Subcutaneous abdominal adipose tissue (tissue), 5 donors: ENCODE measurements around the gene PRKRA.

Experiments used
- H3K27ac ChIP-seq: one replicate; pipeline ENCODE4 v1.7.0; 2013; ENCODE audit warnings: low read depth, mild to moderate bottlenecking, inconsistent platforms, low read length, moderate library complexity
- H3K27me3 ChIP-seq, 5 donors: one replicate each; pipeline ENCODE4 v1.7.0; 2013; ENCODE audit warnings: low read length in 5 of 5, inconsistent platforms in 1 of 5; ENCODE audit not compliant: control insufficient read depth in 5 of 5, insufficient read depth in 4 of 5
- H3K36me3 ChIP-seq, 5 donors: one replicate each; pipeline ENCODE4 v1.7.0; 2013; ENCODE audit warnings: low read length in 5 of 5; ENCODE audit not compliant: control insufficient read depth in 5 of 5, insufficient read depth in 5 of 5
- H3K4me1 ChIP-seq, 5 donors: one replicate each; pipeline ENCODE4 v1.7.0; 2013; ENCODE audit warnings: low read length in 5 of 5, mild to moderate bottlenecking in 3 of 5, moderate library complexity in 1 of 5; ENCODE audit not compliant: control insufficient read depth in 5 of 5, insufficient read depth in 5 of 5
- H3K4me3 ChIP-seq, 5 donors: one replicate each; pipeline ENCODE4 v1.7.0; 2013; ENCODE audit warnings: low read length in 5 of 5, low read depth in 1 of 5
- H3K9ac ChIP-seq, 5 donors: one replicate each; pipeline ENCODE4 v1.7.0; 2013; ENCODE audit warnings: low read length in 5 of 5, mild to moderate bottlenecking in 4 of 5, moderate library complexity in 3 of 5
- H3K9me3 ChIP-seq, 5 donors: one replicate each; pipeline ENCODE4 v1.7.0; 2013; ENCODE audit warnings: low read length in 5 of 5; ENCODE audit not compliant: control insufficient read depth in 5 of 5
- donor health status: healthy.
- donor health status: healthy.
- donor health status: healthy.
- donor health status: healthy.
- donor health status: healthy.

PRKRA gene

GRCh38 chr2:178401994-178402437 is 49.0 kb downstream of the PRKRA start:
- Histone ChIP-seq H3K4me1 (no peaks in the 10 kb centered on the region), H3K36me3 (no peaks in the 10 kb centered on the region), H3K9me3 (no peaks in the 10 kb centered on the region), H3K27ac (no peak overlapping the region), H3K9ac (no peak overlapping the region), H3K4me3 (no peak overlapping the region), H3K27me3 (no peaks in the 10 kb centered on the region)

- Histone ChIP-seq H3K4me3 (no peak overlapping the region), H3K27me3 (no peaks in the 10 kb centered on the region), H3K4me1 (no peaks in the 10 kb centered on the region), H3K9me3 (no peaks in the 10 kb centered on the region), H3K36me3 (no peaks in the 10 kb centered on the region), H3K27ac (no peak overlapping the region), H3K9ac (no peak overlapping the region)
Measured at GRCh38 chr2:178397002-178397605, 53.9 kb downstream of the PRKRA start.

GRCh38 chr2:178395941-178396570 is 54.9 kb downstream of the PRKRA start:
- no peak overlapping the region for H3K9ac ChIP-seq
- H3K9me3 ChIP-seq = no peaks in the 10 kb centered on the region
- H3K27ac ChIP-seq = no peak overlapping the region
- H3K4me1 ChIP-seq = no peaks in the 10 kb centered on the region
- H3K36me3 ChIP-seq = no peaks in the 10 kb centered on the region
- H3K4me3 ChIP-seq = no peak overlapping the region
- no peaks in the 10 kb centered on the region for H3K27me3 ChIP-seq

- no peak overlapping the region for H3K9ac ChIP-seq
- no peaks in the 10 kb centered on the region for H3K4me1 ChIP-seq
- H3K9me3 ChIP-seq = no peaks in the 10 kb centered on the region
- no peaks in the 10 kb centered on the region for H3K36me3 ChIP-seq
- no peak overlapping the region for H3K4me3 ChIP-seq
- H3K27ac ChIP-seq = no peak overlapping the region
- H3K27me3 ChIP-seq = no peaks in the 10 kb centered on the region
Measured at GRCh38 chr2:178395295-178395694, 55.7 kb downstream of the PRKRA start.

GRCh38 chr2:178394859-178395258 is 56.1 kb downstream of the PRKRA start:
- no peaks in the 10 kb centered on the region for H3K9me3 ChIP-seq
- H3K9ac ChIP-seq = no peak overlapping the region
- H3K27ac ChIP-seq = no peak overlapping the region
- peaks cover 0 to 2% (median 0%) of the 10 kb centered on the region in 5 donors for H3K36me3 ChIP-seq
- H3K4me3 ChIP-seq = no peak overlapping the region
- no peaks in the 10 kb centered on the region for H3K4me1 ChIP-seq
- no peaks in the 10 kb centered on the region for H3K27me3 ChIP-seq

GRCh38 chr2:178392215-178392614 is 58.8 kb downstream of the PRKRA start:
- H3K36me3 ChIP-seq = peaks cover 0 to 9% (median 6%) of the 10 kb centered on the region in 5 donors
- H3K27me3 ChIP-seq = no peaks in the 10 kb centered on the region
- no peak overlapping the region for H3K27ac ChIP-seq
- H3K4me1 ChIP-seq = no peaks in the 10 kb centered on the region
- no peaks in the 10 kb centered on the region for H3K9me3 ChIP-seq
- no peak overlapping the region for H3K9ac ChIP-seq
- H3K4me3 ChIP-seq = no peak overlapping the region

- Histone ChIP-seq H3K4me1 (no peaks in the 10 kb centered on the region), H3K27ac (no peak overlapping the region), H3K9me3 (no peaks in the 10 kb centered on the region), H3K36me3 (peaks cover 0 to 9% (median 6%) of the 10 kb centered on the region in 5 donors), H3K9ac (no peak overlapping the region), H3K27me3 (no peaks in the 10 kb centered on the region), H3K4me3 (no peak overlapping the region)
Measured at GRCh38 chr2:178391701-178392100, 59.3 kb downstream of the PRKRA start.

- Histone ChIP-seq H3K9me3 (no peaks in the 10 kb centered on the region), H3K36me3 (peaks cover 0 to 11% (median 8%) of the 10 kb centered on the region in 5 donors), H3K4me3 (no peak overlapping the region), H3K27me3 (no peaks in the 10 kb centered on the region), H3K4me1 (no peaks in the 10 kb centered on the region), H3K27ac (no peak overlapping the region), H3K9ac (no peak overlapping the region)
Measured at GRCh38 chr2:178388287-178388686, 62.7 kb downstream of the PRKRA start.

GRCh38 chr2:178386986-178387597 is 63.9 kb downstream of the PRKRA start:
- no peaks in the 10 kb centered on the region for H3K9me3 ChIP-seq
- no peaks in the 10 kb centered on the region for H3K27me3 ChIP-seq
- H3K4me3 ChIP-seq = no peak overlapping the region
- no peak overlapping the region for H3K9ac ChIP-seq
- peaks cover 0 to 11% (median 8%) of the 10 kb centered on the region in 5 donors for H3K36me3 ChIP-seq
- H3K4me1 ChIP-seq = no peaks in the 10 kb centered on the region
- no peak overlapping the region for H3K27ac ChIP-seq

GRCh38 chr2:178385595-178386148 is 65.3 kb downstream of the PRKRA start:
- peaks cover 0 to 11% (median 8%) of the 10 kb centered on the region in 5 donors for H3K36me3 ChIP-seq
- H3K4me3 ChIP-seq = no peak overlapping the region
- H3K9me3 ChIP-seq = no peaks in the 10 kb centered on the region
- no peak overlapping the region for H3K9ac ChIP-seq
- no peaks in the 10 kb centered on the region for H3K4me1 ChIP-seq
- H3K27me3 ChIP-seq = no peaks in the 10 kb centered on the region
- no peak overlapping the region for H3K27ac ChIP-seq
